ENCODE measurements around the gene AGTPBP1.

GRCh38 chr9:85502815-85503655 lies 238.7 kb downstream of the AGTPBP1 start:
- TF ChIP-seq CTCF (IDR thresholded peaks at IDR 0.05; ENCODE audit: low read depth, low read length) = no peak
- TF ChIP-seq EZH2phosphoT487 (IDR thresholded peaks at IDR 0.05; ENCODE audit: low read depth) = no peak

Data from OCI-LY3 (cell line).